B cell (primary cell): Measurements from ENCODE around the gene IMMP2L. TPM values are rescaled to one million over a fixed set of nuclear protein-coding genes. Genes with fewer than 3 reads are reported as not detected.

Experiments used
- ATAC-seq: fragments of 200-7000 bp; cut with Tn5 transposase; one replicate; pipeline ENCODE4 v1.10.0; 2021; ENCODE audit warnings: low read depth, mild to moderate bottlenecking, moderate number of reproducible peaks, moderate library complexity
- CTCF ChIA-PET: fragments of 350-600 bp; sonication (Branson Sonifier 250); formaldehyde crosslinking; loops from one replicate; lab custom pipeline; 2021; ENCODE audit warnings: antibody characterized with exemption, inconsistent platforms; lab: Charles Lee
- POLR2A ChIA-PET: fragments of 350-600 bp; sonication (Branson Sonifier 250); formaldehyde crosslinking; loops from one replicate; lab custom pipeline; 2021; ENCODE audit warnings: antibody characterized with exemption; lab: Charles Lee
- DNase-seq: peaks from one replicate; pipeline ENCODE4 v3.0.0; 2013
- H2AFZ ChIP-seq: 2 replicates; pipeline ENCODE4 v1.6.1; 2012; ENCODE audit warnings: mild to moderate bottlenecking, low read depth, low read length; ENCODE audit not compliant: insufficient read depth, poor library complexity, severe bottlenecking
- H3K27ac ChIP-seq, 2 donors: 1 replicate in 1 of 2; 2 replicates in 1 of 2; pipeline ENCODE4 v1.5.1; 2012 to 2013; ENCODE audit warnings: low read length in 2 of 2, mild to moderate bottlenecking in 2 of 2, moderate library complexity in 1 of 2
- H3K27me3 ChIP-seq, 4 experiments: fragments of 200-600 bp in 1 of 4; sonication (generic) in 1 of 4; replicated peaks in 1 of 4; 1 replicate in 2 of 4; 2 replicates in 2 of 4; pipeline versions ENCODE4 v1.6.1 to v1.7.0; 2013 to 2016; ENCODE audit warnings: low read length in 3 of 4, mild to moderate bottlenecking in 2 of 4, mixed read lengths in 1 of 4, moderate library complexity in 1 of 4; ENCODE audit not compliant: insufficient read depth in 4 of 4, control insufficient read depth in 3 of 4; ENCODE audit errors: control extremely low read depth in 1 of 4
- H3K36me3 ChIP-seq, 2 experiments: replicated peaks in 1 of 2; 1 replicate in 1 of 2; 2 replicates in 1 of 2; pipeline versions ENCODE4 v1.6.1 to v1.7.1; 2013; ENCODE audit warnings: low read length in 1 of 2; ENCODE audit not compliant: insufficient read depth in 2 of 2, control insufficient read depth in 1 of 2; ENCODE audit errors: control extremely low read depth in 1 of 2, extremely low read depth in 1 of 2
- H3K4me1 ChIP-seq, 2 donors: fragments of 200-600 bp in 1 of 2; sonication (generic) in 1 of 2; 1 replicate in 1 of 2; 2 replicates in 1 of 2; pipeline versions ENCODE4 v1.5.1 to v1.6.1; 2013 to 2017; ENCODE audit warnings: low read length in 2 of 2; ENCODE audit not compliant: control insufficient read depth in 2 of 2, insufficient read depth in 2 of 2
- H3K4me2 ChIP-seq: replicated peaks from 2 replicates; pipeline ENCODE3; 2012; ENCODE audit warnings: mild to moderate bottlenecking, low read depth, low read length; ENCODE audit not compliant: poor library complexity, severe bottlenecking
- H3K4me3 ChIP-seq, 5 experiments: fragments of 200-600 bp in 1 of 5; sonication (generic) in 1 of 5; 1 replicate in 3 of 5; 2 replicates in 2 of 5; pipeline versions ENCODE4 v1.5.1 to v1.7.0; 2011 to 2016; ENCODE audit warnings: low read length in 4 of 5, mild to moderate bottlenecking in 4 of 5, low read depth in 2 of 5, control low read depth in 1 of 5, moderate library complexity in 1 of 5; ENCODE audit not compliant: insufficient read depth in 1 of 5; ENCODE audit errors: control extremely low read depth in 1 of 5, extremely low read depth in 1 of 5
- H3K79me2 ChIP-seq: fragments of 200-600 bp; sonication (generic); one replicate; pipeline ENCODE4 v1.6.0; 2016; ENCODE audit warnings: low read length; ENCODE audit not compliant: control insufficient read depth, insufficient read depth
- H3K9ac ChIP-seq: fragments of 200-600 bp; sonication (generic); 2 replicates; pipeline ENCODE4 v1.6.1; 2017; ENCODE audit warnings: mild to moderate bottlenecking, low read length, moderate library complexity
- H3K9me3 ChIP-seq, 3 donors: one replicate each; pipeline versions ENCODE4 v1.6.1 to v1.7.1; 2013; ENCODE audit warnings: low read length in 2 of 3; ENCODE audit not compliant: control insufficient read depth in 2 of 3, insufficient read depth in 1 of 3; ENCODE audit errors: control extremely low read depth in 1 of 3
- H4K20me1 ChIP-seq: 2 replicates; pipeline ENCODE4 v1.6.0; 2012; ENCODE audit warnings: mild to moderate bottlenecking, low read length; ENCODE audit not compliant: insufficient read depth, control insufficient read depth, poor library complexity, severe bottlenecking
- H3K27ac Mint-ChIP-seq: one replicate; pipeline ENCODE4 v1.8.0; 2021; ENCODE audit warnings: mixed read lengths
- H3K27me3 Mint-ChIP-seq: one replicate; pipeline ENCODE4 v1.8.0; 2021; ENCODE audit warnings: mixed read lengths
- H3K4me1 Mint-ChIP-seq: one replicate; pipeline ENCODE4 v1.8.0; 2021; ENCODE audit warnings: mixed read lengths
- H3K4me3 Mint-ChIP-seq: one replicate; pipeline ENCODE4 v1.8.0; 2021; ENCODE audit warnings: mixed read lengths
- H3K9me3 Mint-ChIP-seq: one replicate; pipeline ENCODE4 v1.8.0; 2022; ENCODE audit warnings: mixed read lengths; ENCODE audit not compliant: insufficient read depth
- CTCF ChIP-seq: fragments of 200-600 bp; IDR thresholded peaks from one replicate; pipeline ENCODE4 v1.8.0; 2022; ENCODE audit warnings: antibody characterized with exemption, mild to moderate bottlenecking
- EZH2 ChIP-seq: IDR thresholded peaks from 2 replicates; pipeline ENCODE4 v1.6.1; 2012; ENCODE audit warnings: borderline replicate concordance, low read depth, mild to moderate bottlenecking, moderate library complexity, low read length; ENCODE audit not compliant: insufficient read depth, poor library complexity, severe bottlenecking
- WGBS: methylation state at CpG from one replicate; pipeline ENCODE4 v1.1.5; 2013; ENCODE audit warnings: missing lambda C conversion rate; ENCODE audit not compliant: insufficient coverage; 5-methylcytosine and 5-hydroxymethylcytosine counted together
- intact Hi-C: fragments of 100-400 bp; cut with micrococcal nuclease; formaldehyde crosslinking; loops from one replicate; pipeline ENCODE4 v1.10.0; 2022
- polyA plus RNA-seq: library from polyadenylated mRNA; depleted of rRNA; stranded (reverse); fragments of >200 nt; gene quantifications from 2 replicates; pipeline ENCODE4 v1.2.3, GENCODE V29; 2012
- total RNA-seq, 2 donors: library from RNA; stranded (reverse); fragments of 120-200 nt in 1 of 2; gene quantifications; 1 replicate in 1 of 2; 2 replicates in 1 of 2; pipeline versions ENCODE4 v1.2.3 to v1.2.4, GENCODE V29; 2013 to 2022

The IMMP2L gene
- total and polyA plus RNA-seq, 2 donors (not counting 1 experiment from before 2014, with no cell fraction given): 3.8 to 34.2 TPM

GRCh38 chr7:111115966-111116365 lies 446.3 kb downstream of the IMMP2L start:
- Histone ChIP-seq H3K27ac (no peak overlapping the region), H3K9me3 (no peaks in the 10 kb centered on the region), H3K36me3 (no peaks in the 10 kb centered on the region), H4K20me1 (no peaks in the 10 kb centered on the region), H3K4me3 (no peak overlapping the region), H3K27me3 (no peaks in the 10 kb centered on the region), H3K4me1 (no peaks in the 10 kb centered on the region), H3K9ac (no peak overlapping the region), H3K79me2 (no peaks in the 10 kb centered on the region), H2AFZ (no peak overlapping the region), H3K4me2 (no peak overlapping the region)
- intact Hi-C loops: loop anchor here (5.0 kb wide), 1 partner anchor 36 kb away; no protein-coding TSS in a partner anchor
- no peak overlapping the region for H3K4me3 Mint-ChIP-seq
- DNase-seq: no peak
- no peaks in the 10 kb centered on the region for H3K4me1 Mint-ChIP-seq
- H3K27ac Mint-ChIP-seq: no peak overlapping the region
- CTCF ChIA-PET: no interaction called here
- TF ChIP-seq CTCF (no peak), EZH2 (no peak)
- POLR2A ChIA-PET: no interaction called here
- no peaks in the 10 kb centered on the region for H3K27me3 Mint-ChIP-seq
- no CpG with 5 or more reads among the region's 2 CpGs for WGBS
- H3K9me3 Mint-ChIP-seq: no peaks in the 10 kb centered on the region
- no peak for ATAC-seq

- Histone ChIP-seq H3K4me1 (no peaks in the 10 kb centered on the region), H3K27ac (no peak overlapping the region), H2AFZ (no peak overlapping the region), H3K4me2 (no peak overlapping the region), H3K4me3 (no peak overlapping the region), H3K9me3 (no peaks in the 10 kb centered on the region), H3K9ac (no peak overlapping the region), H3K27me3 (no peaks in the 10 kb centered on the region), H4K20me1 (no peaks in the 10 kb centered on the region), H3K79me2 (no peaks in the 10 kb centered on the region), H3K36me3 (no peaks in the 10 kb centered on the region)
- intact Hi-C loops: no loop called here
- no peaks in the 10 kb centered on the region for H3K4me1 Mint-ChIP-seq
- DNase-seq (no peak), ATAC-seq (no peak)
- ChIA-PET CTCF (no interaction called here), POLR2A (no interaction called here)
- no peaks in the 10 kb centered on the region for H3K9me3 Mint-ChIP-seq
- WGBS: no CpG with 5 or more reads among the region's 1 CpG
- H3K27ac Mint-ChIP-seq: no peak overlapping the region
- H3K4me3 Mint-ChIP-seq: no peak overlapping the region
- no peaks in the 10 kb centered on the region for H3K27me3 Mint-ChIP-seq
- TF ChIP-seq CTCF (no peak), EZH2 (no peak)
Measured at GRCh38 chr7:111113263-111114017, 448.9 kb downstream of the IMMP2L start.
